GM18867 (cell line): ENCODE results near the gene LRRC47.

Experiments
- ATAC-seq: cut with Tn5 transposase; IDR thresholded peaks from one replicate; pipeline ENCODE4 v1.9.1; 2021; ENCODE audit warnings: mild to moderate bottlenecking, moderate library complexity; ENCODE audit not compliant: unreplicated experiment

LRRC47 gene

DNA sequence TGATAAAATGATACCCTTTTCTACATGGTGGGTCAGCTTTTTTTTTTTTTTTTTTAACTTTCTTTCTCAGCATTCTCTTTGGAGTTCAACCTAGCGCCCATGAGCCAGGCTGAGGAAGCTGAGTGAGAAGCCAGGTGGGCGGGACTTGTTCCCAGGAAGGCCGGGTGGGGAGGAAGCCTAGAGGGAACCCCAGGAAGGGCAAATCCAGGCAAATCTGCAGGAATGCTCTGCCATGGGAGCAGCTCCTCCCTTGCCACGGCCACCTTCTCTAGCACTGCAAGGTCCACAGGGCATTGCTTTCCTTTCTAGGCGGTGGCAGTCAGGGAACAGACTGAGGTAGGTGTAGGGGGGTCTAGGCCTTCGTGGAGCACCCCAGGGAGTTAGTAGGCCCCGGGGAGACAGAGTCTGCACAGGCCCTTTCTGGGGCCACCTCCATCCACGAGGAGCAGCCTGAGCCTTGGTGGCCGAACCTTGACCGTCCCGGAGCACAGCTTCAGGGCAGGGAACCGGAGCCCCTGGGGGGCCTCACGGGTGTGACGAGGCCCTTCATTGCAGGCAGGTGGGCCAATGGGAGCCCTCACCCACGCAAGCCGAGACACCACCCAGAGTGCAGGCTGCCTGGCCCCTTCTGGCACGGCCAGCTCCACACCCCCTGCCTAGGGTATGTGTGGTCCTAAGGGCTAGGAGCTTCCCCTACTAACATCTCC is 62.3 kb downstream of the LRRC47 start:
- ATAC-seq, result no peak

DNA sequence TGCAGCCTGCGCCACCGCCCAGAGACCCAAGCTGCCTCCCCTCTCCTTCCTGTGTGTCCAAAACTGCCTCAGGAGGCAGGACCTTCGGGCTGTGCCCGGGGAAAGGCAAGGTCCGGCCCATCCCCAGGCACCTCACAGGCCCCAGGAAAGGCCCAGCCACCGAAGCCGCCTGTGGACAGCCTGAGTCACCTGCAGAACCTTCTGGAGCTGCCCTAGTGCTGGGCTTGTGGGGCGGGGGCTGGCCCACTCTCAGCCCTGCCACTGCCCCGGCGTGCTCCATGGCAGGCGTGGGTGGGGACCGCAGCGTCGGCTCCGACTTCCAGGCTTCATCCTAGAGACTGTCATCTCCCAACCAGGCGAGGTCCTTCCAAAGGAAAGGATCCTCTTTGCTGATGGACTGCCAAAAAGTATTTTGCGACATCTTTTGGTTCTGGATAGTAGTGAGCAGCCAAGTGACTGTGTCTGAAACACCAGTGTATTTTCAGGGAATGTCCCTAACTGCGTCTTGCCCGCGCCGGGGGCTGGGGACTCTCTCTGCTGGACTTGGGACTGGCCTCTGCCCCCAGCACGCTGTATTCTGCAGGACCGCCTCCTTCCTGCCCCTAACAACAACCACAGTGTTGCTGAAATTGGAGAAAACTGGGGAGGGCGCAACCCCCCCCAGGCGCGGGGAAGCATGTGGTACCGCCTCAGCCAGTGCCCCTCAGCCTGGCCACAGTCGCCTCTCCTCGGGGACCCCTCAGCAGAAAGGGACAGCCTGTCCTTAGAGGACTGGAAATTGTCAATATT is 63.0 kb downstream of the LRRC47 start:
- ATAC-seq, result no peak

DNA sequence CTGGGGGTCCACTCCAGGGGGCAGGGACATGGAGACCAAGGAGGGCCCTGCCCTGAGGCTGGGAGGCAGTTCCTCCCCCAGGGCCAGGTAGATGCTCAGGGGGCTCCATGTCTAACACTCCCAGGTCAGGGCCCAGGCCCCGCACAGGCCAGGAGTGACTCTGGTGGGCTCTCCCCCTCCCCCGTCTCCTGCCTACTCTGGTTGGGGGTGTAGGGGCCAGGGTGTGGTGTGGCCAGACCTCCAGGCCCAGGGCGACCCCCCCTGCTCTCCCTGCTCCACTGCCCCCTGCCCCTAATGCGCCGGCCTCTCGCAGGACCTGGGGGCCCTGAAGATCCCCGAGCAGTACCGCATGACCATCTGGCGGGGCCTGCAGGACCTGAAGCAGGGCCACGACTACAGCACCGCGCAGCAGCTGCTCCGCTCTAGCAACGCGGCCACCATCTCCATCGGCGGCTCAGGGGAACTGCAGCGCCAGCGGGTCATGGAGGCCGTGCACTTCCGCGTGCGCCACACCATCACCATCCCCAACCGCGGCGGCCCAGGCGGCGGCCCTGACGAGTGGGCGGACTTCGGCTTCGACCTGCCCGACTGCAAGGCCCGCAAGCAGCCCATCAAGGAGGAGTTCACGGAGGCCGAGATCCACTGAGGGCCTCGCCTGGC is 63.7 kb downstream of the LRRC47 start:
- no peak for ATAC-seq

DNA sequence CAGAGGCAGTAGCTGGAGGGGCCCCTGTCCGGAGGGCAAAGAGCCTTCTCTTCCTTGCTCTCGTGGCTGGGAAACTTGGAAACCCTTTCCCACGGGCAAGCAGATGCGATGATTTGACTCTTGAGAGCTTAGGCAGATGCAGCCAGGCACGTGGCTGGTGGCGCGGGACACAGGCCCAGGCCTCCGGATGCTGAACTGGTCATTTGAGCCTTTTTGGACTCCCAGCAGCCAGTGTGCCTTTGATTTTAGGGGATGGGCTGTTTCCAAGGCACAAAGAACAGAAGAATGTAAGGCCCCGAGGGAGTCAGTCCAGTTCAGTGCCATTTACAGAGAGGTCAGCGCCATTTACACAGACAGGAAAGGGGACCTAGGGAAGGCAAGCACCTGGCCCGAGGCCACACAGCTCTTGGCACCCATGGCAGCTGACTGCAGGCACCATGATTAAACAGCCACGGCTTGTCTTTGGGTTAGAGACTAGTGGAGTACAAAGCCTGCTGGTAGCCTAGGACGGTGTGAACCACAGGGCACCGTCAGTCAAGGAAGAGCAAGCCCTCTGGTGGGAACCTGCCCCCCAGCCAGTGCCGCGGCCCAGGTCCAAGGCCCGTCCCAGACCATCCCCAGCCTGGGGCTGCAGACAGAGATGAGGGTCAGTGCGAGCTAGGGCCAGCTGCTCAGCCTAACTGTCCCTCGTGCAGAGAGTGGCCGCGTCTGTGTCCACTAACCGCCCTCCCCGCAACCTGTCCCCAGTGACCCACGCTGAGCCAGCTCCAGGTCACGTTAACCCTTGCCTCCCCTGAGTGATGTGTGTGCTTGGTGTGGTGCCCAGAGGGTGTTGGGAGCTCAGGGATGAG is 64.5 kb downstream of the LRRC47 start:
- ATAC-seq, result no peak

DNA sequence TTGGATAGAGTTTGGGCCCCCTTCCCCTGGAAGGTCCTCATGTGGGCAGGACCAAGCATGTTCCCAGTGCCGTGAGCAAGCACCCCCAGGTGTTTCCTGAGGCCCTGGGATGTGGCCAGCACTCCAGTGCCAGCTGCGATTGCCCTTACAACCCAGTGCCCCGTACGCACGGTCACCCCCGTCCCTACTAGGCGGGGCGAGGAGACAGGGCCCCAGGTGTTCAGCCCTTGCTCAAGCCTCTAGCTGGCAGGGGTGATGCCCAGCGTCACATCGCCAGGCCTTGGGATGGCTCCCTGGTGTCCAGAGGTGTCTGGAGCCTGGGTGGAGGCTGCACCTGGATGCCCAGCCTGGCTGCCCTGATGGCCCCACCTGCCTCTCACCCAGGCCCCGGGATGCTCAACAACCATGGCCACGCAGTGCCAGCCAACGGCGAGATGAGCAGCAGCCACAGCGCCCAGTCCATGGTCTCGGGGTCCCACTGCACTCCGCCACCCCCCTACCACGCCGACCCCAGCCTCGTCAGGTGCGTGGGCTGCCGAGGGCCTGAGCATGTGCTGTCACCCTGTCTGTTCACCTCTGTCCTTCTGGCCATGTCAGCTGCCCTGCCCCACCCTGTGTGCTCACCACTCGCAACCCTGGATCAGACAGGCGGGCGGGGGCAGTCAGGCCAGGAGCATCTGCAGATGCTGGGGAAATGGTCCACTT is 65.6 kb downstream of the LRRC47 start:
- no peak for ATAC-seq

DNA sequence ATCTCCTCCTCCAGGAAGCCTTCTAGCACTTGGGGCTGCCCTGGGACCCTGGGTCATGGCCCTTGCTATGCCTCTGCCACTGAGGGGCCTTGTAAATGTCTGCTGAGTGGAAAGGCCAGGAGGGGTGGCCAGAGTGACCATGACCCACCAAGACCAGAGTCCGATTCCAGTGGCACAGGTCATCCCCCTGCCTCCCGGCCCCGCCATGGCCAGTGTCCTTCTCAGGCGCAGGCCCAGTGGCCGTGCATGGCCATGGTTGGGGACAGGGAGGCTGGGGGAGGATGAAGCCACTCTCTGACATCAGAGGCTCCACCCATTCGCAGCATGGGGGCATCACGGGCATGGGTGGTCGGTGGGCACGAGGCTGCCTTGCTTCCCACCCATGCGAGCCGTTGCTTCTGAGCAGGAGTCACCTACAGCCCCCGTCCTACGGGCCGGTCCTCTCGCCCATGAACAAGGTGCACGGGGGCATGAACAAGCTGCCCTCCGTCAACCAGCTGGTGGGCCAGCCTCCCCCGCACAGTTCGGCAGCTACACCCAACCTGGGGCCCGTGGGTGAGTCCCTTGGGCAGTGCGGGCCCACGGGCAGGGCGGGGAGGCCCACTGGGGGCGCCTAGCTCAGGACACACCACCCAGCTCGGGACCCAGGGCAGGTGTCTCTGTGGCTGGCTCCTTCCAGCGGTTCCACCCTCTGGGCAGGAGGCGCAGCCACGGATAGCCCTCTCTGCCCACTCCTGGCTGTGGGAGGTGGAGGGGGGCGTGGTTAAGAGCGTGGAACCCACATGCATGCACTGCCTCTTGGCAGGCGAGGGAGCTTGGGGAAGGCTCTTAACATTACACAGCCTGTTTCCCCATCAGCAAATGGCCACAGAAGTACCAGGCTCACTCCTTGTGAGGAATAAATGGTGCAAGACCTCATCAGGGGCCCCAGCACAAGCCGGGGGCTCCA is 66.4 kb downstream of the LRRC47 start:
- ATAC-seq, result no peak
